ENCODE results near the gene IGFN1. TPM values are rescaled to one million over a fixed set of nuclear protein-coding genes. Genes with fewer than 3 reads are reported as not detected.

IGFN1 gene
- total and polyA plus RNA-seq, 10 of the 15 experiments (the other 5 are each of a cell fraction or from before 2014, with no cell fraction given) = not detected

DNA sequence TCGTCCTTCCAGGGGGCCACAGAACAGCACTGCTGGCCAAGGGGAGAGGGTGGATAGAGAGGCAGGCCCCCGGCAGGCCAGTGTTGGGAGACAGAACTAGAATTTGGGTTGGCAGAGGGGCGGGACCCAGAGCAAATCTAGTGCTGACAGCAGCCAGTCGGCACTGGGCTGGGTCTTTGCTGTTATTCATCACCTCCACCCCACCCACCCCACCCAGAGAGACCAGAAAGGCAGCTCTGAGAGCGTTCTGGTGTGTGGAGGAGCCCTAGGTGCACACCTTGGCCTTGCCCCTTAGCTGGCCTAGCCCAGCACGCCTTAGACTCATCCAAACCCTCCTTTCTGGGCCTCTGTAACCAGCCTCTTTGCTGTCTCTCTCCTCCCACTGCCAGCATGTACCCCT lies 86.3 kb downstream of the IGFN1 start (continued):
- TF ChIP-seq, protein P1, sequence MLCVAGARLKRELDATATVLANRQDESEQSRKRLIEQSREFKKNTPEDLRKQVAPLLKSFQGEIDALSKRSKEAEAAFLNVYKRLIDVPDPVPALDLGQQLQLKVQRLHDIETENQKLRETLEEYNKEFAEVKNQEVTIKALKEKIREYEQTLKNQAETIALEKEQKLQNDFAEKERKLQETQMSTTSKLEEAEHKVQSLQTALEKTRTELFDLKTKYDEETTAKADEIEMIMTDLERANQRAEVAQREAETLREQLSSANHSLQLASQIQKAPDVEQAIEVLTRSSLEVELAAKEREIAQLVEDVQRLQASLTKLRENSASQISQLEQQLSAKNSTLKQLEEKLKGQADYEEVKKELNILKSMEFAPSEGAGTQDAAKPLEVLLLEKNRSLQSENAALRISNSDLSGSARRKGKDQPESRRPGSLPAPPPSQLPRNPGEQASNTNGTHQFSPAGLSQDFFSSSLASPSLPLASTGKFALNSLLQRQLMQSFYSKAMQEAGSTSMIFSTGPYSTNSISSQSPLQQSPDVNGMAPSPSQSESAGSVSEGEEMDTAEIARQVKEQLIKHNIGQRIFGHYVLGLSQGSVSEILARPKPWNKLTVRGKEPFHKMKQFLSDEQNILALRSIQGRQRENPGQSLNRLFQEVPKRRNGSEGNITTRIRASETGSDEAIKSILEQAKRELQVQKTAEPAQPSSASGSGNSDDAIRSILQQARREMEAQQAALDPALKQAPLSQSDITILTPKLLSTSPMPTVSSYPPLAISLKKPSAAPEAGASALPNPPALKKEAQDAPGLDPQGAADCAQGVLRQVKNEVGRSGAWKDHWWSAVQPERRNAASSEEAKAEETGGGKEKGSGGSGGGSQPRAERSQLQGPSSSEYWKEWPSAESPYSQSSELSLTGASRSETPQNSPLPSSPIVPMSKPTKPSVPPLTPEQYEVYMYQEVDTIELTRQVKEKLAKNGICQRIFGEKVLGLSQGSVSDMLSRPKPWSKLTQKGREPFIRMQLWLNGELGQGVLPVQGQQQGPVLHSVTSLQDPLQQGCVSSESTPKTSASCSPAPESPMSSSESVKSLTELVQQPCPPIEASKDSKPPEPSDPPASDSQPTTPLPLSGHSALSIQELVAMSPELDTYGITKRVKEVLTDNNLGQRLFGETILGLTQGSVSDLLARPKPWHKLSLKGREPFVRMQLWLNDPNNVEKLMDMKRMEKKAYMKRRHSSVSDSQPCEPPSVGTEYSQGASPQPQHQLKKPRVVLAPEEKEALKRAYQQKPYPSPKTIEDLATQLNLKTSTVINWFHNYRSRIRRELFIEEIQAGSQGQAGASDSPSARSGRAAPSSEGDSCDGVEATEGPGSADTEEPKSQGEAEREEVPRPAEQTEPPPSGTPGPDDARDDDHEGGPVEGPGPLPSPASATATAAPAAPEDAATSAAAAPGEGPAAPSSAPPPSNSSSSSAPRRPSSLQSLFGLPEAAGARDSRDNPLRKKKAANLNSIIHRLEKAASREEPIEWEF (IDR thresholded peaks at IDR 0.05; ENCODE audit: insufficient replicate concordance, low read depth, low read length) = no peak
- TF ChIP-seq, protein P2, sequence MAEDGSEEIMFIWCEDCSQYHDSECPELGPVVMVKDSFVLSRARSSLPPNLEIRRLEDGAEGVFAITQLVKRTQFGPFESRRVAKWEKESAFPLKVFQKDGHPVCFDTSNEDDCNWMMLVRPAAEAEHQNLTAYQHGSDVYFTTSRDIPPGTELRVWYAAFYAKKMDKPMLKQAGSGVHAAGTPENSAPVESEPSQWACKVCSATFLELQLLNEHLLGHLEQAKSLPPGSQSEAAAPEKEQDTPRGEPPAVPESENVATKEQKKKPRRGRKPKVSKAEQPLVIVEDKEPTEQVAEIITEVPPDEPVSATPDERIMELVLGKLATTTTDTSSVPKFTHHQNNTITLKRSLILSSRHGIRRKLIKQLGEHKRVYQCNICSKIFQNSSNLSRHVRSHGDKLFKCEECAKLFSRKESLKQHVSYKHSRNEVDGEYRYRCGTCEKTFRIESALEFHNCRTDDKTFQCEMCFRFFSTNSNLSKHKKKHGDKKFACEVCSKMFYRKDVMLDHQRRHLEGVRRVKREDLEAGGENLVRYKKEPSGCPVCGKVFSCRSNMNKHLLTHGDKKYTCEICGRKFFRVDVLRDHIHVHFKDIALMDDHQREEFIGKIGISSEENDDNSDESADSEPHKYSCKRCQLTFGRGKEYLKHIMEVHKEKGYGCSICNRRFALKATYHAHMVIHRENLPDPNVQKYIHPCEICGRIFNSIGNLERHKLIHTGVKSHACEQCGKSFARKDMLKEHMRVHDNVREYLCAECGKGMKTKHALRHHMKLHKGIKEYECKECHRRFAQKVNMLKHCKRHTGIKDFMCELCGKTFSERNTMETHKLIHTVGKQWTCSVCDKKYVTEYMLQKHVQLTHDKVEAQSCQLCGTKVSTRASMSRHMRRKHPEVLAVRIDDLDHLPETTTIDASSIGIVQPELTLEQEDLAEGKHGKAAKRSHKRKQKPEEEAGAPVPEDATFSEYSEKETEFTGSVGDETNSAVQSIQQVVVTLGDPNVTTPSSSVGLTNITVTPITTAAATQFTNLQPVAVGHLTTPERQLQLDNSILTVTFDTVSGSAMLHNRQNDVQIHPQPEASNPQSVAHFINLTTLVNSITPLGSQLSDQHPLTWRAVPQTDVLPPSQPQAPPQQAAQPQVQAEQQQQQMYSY (CRISPR knock-in tag; IDR thresholded peaks at IDR 0.05) = no peak
- TF ChIP-seq MXI1 (IDR thresholded peaks at IDR 0.05; ENCODE audit: low read depth, low read length) = no peak
- no peak for TF ChIP-seq TCF3 (IDR thresholded peaks at IDR 0.05; ENCODE audit: borderline replicate concordance, insufficient read depth, low read depth, low read length)
- no peak for TF ChIP-seq SMC3 (IDR thresholded peaks at IDR 0.05; ENCODE audit: borderline replicate concordance, low read length)
- no peak for TF ChIP-seq KDM1A (IDR thresholded peaks at IDR 0.05; ENCODE audit: borderline replicate concordance)
- TF ChIP-seq NR2C2 (IDR thresholded peaks at IDR 0.05; ENCODE audit: borderline replicate concordance, control insufficient read depth, insufficient read length, low read depth) = no peak
- no peak for TF ChIP-seq PAX5 (IDR thresholded peaks at IDR 0.05; ENCODE audit: borderline replicate concordance, low read depth, low read length)
- TF ChIP-seq SPI1 (IDR thresholded peaks at IDR 0.05; ENCODE audit: borderline replicate concordance, insufficient read depth, low read depth, low read length) = no peak
- no peak for TF ChIP-seq NR2F1 (conservative IDR thresholded peaks at IDR 0.05)

All from GM12878 (cell line).